ENCODE results near the gene DYNLL2. TPM values are rescaled to one million over a fixed set of nuclear protein-coding genes. Genes with fewer than 3 reads are reported as not detected.

DYNLL2 gene
- total and polyA plus RNA-seq, 8 donors: 36.3 to 70.8 (median 55.4) TPM

- H3K4me3 ChIP-seq: no peak overlapping the region
- peaks cover 0 to 26% of the 10 kb centered on the region in 2 donors for H3K9me3 ChIP-seq
- no peak overlapping the region for H3K27ac ChIP-seq
- H3K27me3 ChIP-seq: peaks cover 4 to 11% of the 10 kb centered on the region in 2 donors
- intact Hi-C loops (cut with DNase I): no loop called here
- no peak for DNase-seq
- TF ChIP-seq, protein P1, sequence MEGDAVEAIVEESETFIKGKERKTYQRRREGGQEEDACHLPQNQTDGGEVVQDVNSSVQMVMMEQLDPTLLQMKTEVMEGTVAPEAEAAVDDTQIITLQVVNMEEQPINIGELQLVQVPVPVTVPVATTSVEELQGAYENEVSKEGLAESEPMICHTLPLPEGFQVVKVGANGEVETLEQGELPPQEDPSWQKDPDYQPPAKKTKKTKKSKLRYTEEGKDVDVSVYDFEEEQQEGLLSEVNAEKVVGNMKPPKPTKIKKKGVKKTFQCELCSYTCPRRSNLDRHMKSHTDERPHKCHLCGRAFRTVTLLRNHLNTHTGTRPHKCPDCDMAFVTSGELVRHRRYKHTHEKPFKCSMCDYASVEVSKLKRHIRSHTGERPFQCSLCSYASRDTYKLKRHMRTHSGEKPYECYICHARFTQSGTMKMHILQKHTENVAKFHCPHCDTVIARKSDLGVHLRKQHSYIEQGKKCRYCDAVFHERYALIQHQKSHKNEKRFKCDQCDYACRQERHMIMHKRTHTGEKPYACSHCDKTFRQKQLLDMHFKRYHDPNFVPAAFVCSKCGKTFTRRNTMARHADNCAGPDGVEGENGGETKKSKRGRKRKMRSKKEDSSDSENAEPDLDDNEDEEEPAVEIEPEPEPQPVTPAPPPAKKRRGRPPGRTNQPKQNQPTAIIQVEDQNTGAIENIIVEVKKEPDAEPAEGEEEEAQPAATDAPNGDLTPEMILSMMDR (IDR thresholded peaks at IDR 0.05): no peak
- H3K36me3 ChIP-seq: no peaks in the 10 kb centered on the region
- no peaks in the 10 kb centered on the region for H3K4me1 ChIP-seq
- no peak for ATAC-seq
Measured at GRCh38 chr17:58144801-58145200, 61.6 kb downstream of the DYNLL2 start.

Other genes with a start within 250 kb of the DYNLL2 start
- gene MRPS23, start 233.4 kb upstream of the DYNLL2 start, total RNA-seq: 10 to 100 TPM; 39.2 to 39.8 TPM
- gene MRPS23, start 233.4 kb upstream of the DYNLL2 start, polyA plus RNA-seq (ENCODE audit: insufficient read length in 6 of 6): 10 to 100 TPM; 39.7 to 46.1 (median 44.2) TPM
- 10 to 100 TPM; 44.1 to 47.3 TPM for gene CUEDC1, start 128.0 kb upstream of the DYNLL2 start, total RNA-seq
- gene CUEDC1, start 128.0 kb upstream of the DYNLL2 start, polyA plus RNA-seq (ENCODE audit: insufficient read length in 6 of 6): 10 to 100 TPM; 38.2 to 47.7 (median 41.1) TPM
- gene VEZF1, start 95.2 kb upstream of the DYNLL2 start, total RNA-seq: 10 to 100 TPM; 62.7 to 62.9 TPM
- gene VEZF1, start 95.2 kb upstream of the DYNLL2 start, polyA plus RNA-seq (ENCODE audit: insufficient read length in 6 of 6): 100 to 1,000 TPM in 3 of 6 donors, 10 to 100 TPM in 3; 90.7 to 106 (median 100) TPM
- gene SRSF1, start 76.2 kb upstream of the DYNLL2 start, total RNA-seq: 100 to 1,000 TPM; 137 to 200 TPM
- 100 to 1,000 TPM; 305 to 393 (median 368) TPM for gene SRSF1, start 76.2 kb upstream of the DYNLL2 start, polyA plus RNA-seq (ENCODE audit: insufficient read length in 6 of 6)
- gene OR4D1, start 65.0 kb downstream of the DYNLL2 start, total RNA-seq: not detected
- gene OR4D1, start 65.0 kb downstream of the DYNLL2 start, polyA plus RNA-seq (ENCODE audit: insufficient read length in 6 of 6): under 1 TPM in 3 of 6 donors, not detected in 3; 0.03 to 0.06 (median 0.04) TPM
- gene OR4D2, start 83.6 kb downstream of the DYNLL2 start, total RNA-seq: not detected
- not detected for gene OR4D2, start 83.6 kb downstream of the DYNLL2 start, polyA plus RNA-seq (ENCODE audit: insufficient read length in 6 of 6)
- not detected for gene EPX, start 109.3 kb downstream of the DYNLL2 start, total RNA-seq
- gene EPX, start 109.3 kb downstream of the DYNLL2 start, polyA plus RNA-seq (ENCODE audit: insufficient read length in 6 of 6): 1 to 10 TPM in 2 of 6 donors, under 1 TPM in 4; 0.63 to 1.2 (median 0.90) TPM
- gene MKS1, start 135.8 kb downstream of the DYNLL2 start, total RNA-seq: 10 to 100 TPM; 16.4 to 19.4 TPM
- gene MKS1, start 135.8 kb downstream of the DYNLL2 start, polyA plus RNA-seq (ENCODE audit: insufficient read length in 6 of 6): 10 to 100 TPM; 35.5 to 46.8 (median 38.9) TPM
- gene LPO, start 155.2 kb downstream of the DYNLL2 start, total RNA-seq: under 1 TPM in 1 of 2 donors, not detected in 1; 0.24 TPM
- gene LPO, start 155.2 kb downstream of the DYNLL2 start, polyA plus RNA-seq (ENCODE audit: insufficient read length in 6 of 6): under 1 TPM; 0.10 to 0.21 (median 0.14) TPM
- 1 to 10 TPM; 1.0 to 1.5 TPM for gene MPO, start 197.5 kb downstream of the DYNLL2 start, total RNA-seq
- gene MPO, start 197.5 kb downstream of the DYNLL2 start, polyA plus RNA-seq (ENCODE audit: insufficient read length in 6 of 6): 10 to 100 TPM in 5 of 6 donors, 1 to 10 TPM in 1; 6.6 to 15.3 (median 11.4) TPM
- 10 to 100 TPM in 1 of 2 donors, 1 to 10 TPM in 1; 7.9 to 10.2 TPM for gene TSPOAP1, start 245.4 kb downstream of the DYNLL2 start, total RNA-seq
- 10 to 100 TPM; 48.1 to 65.0 (median 58.4) TPM for gene TSPOAP1, start 245.4 kb downstream of the DYNLL2 start, polyA plus RNA-seq (ENCODE audit: insufficient read length in 6 of 6)